GM18909 (cell line): ENCODE data around the gene SLC12A9.
"Not testable (repeated sequence)": the region's sequence is repeated elsewhere in the genome, so short reads cannot be mapped to it uniquely, and the experiment has no call there.

ENCODE experiments used
- ATAC-seq: cut with Tn5 transposase; IDR thresholded peaks from one replicate; pipeline ENCODE4 v1.9.1; 2021; ENCODE audit warnings: mild to moderate bottlenecking; ENCODE audit not compliant: unreplicated experiment, poor library complexity

Gene SLC12A9

DNA sequence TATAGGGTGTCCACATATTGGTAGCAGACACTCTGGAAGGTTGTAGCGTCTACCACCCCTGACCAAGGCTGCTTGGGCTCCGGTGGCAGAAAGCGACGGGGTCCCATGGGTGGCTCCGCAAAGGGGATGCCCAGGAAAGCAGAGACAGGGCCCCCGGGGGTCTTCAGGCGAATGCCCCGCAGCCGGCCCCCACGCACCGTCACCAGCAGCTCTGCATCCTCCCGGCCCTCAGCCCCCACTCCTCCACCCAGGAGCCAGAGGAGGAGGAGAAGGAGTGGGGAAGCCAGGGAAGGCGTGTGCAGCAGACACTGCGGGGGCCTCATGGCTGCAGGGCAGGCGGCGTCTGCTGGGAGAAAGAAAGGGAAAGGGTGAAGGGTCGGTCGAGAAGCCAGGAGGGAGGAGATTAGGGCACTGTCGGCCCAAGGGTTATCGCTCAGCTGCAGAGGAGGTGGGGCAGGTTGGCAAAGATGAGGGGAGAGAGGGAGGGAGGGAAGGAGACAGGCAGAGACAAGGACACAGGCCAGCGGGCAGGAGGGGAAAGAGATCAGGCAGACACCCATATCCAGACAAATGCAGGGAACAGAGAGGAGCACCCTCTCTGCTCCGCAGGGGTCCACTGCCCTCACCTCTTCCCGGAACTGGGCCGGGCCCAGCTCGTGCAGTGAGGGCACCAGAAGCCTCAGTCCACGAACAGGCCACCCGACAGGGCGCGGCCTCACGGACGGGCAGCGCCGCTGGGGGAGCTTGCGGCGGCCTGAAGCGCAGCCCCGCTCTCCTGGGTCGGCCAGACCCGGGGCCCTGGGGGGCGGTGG is 41.6 kb downstream of the SLC12A9 start:
- no peak for ATAC-seq

DNA sequence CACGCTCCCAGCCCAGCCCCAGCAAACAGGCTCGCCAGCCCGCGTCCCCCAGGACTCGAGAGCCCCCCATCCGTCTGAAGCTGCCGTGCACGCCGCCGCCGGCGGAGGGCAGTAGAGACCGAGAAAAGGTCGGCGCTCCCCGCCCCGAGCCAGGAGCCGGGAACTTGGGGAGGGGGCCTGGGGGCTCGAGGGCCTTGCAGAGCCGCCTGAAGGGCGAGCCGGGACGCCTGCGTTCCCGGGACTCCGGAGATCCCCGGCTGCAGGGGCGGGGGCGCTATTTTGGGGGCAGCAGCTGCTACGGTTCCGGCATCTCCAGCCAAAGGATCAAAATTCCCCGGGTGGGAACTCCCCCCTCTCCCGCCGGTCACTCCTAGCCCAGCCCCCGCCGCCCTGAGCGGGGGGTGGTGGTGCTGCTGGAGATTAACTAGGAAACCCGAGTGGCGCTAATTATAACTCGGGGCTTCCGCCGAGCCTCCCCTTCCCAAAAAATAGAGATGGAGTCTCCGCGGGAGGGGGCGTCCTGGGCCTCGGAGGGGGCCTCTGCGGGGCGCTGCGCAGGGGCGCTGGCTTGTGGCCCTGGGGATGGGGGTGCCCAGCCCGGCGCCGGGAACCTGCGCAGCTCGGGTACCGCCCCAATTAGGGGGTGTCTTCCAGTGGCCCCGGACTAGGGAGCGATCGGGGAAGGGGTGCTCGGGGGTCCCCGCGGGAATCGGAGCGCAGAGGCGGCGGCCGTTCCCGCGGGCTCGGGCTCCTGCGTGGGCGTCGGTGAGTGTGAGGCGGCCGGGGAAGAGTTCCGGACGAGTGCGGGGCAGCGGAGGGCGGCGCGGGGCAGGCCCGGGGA is 42.6 kb downstream of the SLC12A9 start:
- ATAC-seq, result no peak

DNA sequence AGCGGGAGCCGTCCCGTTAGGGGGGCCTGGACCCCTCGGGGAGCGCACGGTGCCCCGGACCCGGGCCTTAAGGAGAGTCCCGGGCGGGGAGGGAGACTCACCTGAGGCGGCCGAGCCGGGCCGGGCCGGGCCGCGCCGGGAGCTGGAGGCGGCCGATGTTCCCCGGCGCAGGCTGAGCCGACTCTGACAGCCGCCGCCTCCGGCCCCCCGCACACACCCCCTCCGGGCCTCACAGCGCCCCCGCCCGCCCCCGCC is 43.1 kb downstream of the SLC12A9 start, which contains the start of gene ACHE:
Gene ACHE, minus strand, starts transcription at position 188 of the 255 bp plus-strand sequence. CDS start 1,656 bp downstream, outside the sequence.
- no peak for ATAC-seq

DNA sequence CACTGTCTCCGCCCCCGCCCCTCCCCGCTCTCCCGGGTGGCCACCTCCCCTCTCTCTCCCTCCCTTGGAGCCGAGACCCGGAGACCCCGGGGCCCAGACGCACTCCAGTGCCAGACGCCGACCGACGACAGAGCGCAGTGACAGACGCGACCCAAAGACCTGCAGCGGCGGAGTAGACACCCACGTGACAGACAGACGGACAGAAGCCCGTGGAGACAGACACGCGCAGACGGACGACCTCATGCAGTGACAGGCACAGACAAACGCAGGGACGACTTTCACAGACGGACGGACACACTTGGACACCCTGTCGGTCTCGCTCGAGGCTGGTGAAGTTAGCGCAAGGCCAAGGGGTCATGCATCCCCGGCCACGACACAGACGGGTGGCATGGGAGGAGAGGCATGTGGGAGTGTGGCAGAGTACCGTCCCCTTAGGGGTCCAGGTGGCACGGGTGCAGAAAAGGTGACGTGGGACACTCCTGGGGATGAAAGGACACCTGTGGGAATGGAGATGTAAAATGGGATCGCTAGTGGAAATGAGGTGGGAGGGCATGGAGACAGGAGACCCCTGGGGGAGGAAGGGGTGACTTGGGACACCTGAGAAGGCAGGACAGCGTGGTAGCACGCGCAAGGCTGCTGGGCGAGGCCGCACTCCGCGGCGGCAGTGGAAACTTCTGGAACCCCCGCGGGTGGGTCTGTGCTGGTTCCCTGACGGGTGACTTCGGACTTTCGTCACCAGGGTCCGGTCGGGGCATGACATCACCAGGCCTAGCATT is 43.6 kb downstream of the SLC12A9 start:
- no peak for ATAC-seq

DNA sequence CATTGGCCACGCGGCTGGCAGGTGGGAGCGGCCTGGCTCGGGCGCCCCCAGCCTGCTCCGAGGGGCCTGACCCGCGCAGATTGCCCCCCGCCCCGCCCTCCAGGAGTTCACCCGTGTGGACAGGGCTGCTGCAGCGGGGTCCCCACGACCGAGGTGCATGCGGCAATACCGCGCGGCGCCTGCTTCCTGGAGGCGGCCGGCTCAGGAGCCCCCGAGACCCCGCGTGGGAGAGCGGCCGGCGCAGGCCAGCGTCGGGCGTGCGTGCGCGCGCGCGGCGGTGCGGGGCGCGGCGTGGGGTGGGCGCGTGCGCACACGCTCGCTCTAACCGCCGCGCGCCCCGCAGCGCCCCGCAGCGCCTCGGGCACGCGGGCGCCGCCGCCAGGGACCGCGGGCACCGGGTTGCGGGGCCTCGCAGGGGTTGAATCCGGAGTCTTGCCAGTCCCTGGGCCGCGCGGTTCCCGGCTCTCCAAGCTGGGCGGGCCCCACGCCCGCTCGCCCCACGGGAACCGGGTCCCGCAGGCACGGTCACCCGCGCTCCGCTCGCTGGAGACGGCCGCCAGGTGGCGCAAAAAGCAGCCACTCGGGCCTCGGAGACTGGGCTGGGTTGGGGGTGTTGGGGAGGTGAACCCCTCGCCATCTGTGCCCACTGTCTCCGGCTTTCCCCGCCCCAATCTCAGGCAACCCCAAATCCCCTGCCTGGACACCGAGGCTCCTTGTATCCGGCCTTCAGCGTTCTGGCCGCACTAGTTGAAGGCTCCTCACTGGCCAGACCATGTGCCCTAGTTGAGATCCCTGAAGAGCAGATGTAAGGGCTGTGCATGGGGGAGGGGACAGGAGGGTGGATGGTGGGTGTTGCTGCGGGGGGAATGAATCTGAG is 44.5 kb downstream of the SLC12A9 start:
- ATAC-seq, result no peak

DNA sequence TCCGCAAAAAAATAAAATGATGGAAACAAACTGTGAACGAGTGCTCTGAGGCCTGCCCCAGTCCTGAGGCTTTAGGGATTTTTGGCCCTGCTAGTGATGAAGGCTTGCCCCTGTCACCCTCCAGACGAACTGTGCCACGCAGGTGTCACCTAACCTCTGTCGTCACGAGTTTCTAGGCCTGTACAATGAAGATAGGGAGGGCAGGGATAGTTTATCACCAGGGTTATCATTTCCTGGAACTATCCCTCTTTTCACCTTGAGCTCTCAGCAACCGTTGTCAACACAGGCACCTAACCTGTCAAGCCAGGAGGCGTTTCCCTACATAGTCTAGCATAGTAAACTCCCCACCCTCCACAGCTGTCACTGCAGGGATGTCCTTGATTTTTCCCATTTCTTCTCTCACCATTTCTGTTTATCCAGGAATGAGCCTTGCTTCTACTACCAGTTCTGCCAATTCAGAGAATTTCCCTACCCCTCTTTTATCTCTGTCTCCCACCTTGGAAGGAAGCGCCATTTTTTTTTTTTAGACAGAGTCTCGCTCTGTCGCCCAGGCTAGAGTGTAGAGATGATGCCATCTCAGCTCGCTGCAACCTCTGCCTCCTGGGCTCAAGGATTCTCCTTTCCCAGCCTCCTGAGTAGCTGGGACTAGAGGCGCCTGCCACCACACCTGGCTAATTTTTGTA is 45.4 kb downstream of the SLC12A9 start:
- no peak for ATAC-seq

DNA sequence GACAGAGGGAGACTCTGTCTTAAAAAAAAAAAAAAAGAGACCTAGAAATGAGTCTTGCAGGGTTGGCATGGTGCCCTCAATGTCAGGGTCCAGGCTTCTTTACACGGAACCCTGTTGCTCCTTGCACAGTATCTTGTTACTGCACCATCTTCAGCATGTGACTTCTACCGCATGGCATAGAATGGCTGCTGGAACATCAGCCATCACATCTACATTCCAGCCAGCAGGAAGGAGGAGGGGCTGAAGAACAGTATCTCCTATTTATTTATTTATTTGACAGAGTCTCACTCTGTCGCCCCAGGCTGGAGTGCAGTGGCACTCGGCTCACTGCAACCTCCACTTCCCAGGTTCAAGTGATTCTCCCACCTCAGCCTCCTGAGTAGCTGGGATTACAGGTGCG is 46.9 kb downstream of the SLC12A9 start:
- no peak for ATAC-seq

DNA sequence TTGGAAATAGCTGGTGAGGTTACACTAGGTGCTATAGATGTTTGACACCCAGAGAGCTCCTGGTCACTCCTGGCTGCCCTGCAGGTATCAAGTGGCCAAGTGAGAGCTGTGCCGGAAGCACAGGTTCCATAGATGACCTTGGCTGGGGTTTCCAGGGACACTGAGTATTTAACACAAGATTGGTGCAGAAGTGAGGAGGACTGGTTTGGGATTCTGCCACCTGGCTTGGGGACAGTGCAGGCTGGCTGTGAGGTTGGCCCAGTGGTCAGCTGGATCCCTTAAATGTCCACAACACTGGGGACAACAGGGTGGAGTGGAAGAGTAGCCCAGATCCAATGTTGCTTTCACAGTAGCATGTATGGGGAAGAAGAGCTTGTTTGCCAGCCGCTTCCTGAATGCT is 48.5 kb downstream of the SLC12A9 start:
- no peak for ATAC-seq

DNA sequence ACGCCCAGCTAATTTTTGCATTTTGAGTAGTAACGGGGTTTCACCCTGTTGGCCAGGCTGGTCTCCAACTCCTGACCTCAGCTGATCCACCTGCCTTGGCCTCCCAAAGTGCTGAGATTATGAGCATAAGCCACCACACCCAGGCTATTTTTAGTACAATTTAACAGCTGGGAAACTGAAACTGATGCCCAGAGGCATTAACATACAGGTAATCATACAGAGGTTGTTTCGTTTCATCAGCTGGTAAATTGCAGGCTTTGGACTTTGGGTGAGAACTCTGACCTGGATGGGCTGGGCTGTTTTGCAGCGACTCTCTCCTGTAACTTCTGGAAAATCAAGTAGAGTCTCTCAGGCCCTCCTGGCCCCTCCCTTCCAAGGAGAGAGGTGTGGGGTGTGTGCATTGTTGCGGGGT is 49.4 kb downstream of the SLC12A9 start:
- no peak for ATAC-seq

DNA sequence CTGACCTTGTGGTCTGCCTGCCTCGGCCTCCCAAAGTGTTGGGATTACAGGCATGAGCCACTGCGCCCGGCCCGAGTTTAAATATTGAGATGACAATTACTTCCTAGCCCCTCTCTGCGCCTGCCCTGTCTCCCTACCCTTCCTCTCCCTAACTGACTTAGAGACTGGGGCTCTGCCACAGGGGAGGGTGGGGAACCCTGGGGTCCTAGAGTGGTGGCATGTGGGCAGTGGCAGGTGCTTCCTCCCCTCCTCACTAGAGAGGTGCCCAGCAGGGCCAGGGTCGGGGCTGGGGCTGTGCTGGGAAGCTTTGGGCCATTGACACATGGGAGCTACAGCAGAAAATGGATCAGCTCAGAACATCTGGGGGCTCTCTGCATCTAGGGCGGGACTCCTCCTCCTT is 50.1 kb downstream of the SLC12A9 start:
- ATAC-seq, result no peak

DNA sequence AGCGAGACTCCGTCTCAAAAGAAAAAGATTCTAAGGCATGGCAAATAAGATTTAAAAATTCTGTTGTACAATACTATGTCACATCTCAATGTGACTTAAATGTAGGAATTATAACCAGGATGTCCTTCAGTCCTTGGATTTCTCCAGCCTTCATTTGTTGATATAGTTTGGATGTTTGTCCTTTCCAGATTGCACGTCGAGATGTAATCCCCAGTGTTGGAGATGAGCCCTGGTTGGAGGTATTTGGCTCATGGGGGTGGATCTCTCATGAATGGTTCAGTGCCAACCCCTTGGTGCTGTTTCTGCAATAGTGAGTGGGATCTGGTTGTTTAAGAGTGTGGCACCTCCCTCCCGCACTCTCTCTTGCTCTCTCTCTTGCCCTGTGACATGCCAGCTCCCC is 56.0 kb downstream of the SLC12A9 start:
- ATAC-seq, result no peak

DNA sequence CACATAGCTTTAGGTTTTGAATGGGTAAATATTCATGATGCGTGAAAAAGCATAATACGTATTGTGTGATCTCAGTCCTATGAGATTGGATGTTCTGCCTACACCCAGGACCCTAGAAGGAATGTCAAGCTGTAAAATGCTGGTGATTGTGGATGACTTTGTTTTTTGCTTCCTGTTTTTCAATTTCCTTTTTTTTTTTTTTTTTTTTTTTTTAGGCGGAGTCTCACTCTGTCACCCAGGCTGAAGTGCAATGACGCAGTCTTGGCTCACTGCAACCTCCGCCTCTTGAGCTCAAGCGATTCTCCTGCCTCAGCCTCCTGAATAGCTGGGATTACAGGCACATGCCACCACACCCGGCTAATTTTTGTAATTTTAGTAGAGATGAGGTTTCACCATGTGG is 57.9 kb downstream of the SLC12A9 start:
- not testable (repeated sequence) for ATAC-seq

DNA sequence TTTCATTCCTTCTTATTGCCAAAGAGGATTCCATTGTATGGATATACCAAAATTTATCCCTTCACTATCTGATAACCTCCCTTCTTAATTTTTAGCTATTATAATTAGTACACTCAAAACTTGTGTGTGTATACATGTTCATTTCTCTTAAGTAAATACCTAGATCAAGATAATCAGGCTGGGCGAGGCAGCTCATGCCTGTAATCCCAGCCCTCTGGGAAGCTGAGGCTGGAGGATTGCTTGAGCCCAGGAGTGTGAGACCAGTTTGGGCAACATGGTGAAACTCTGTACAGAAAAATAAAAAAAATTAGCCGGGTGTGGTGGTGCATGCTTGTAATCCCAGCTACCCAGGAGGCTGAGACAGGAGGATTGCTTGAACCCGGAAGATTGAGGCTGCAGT is 59.0 kb downstream of the SLC12A9 start:
- ATAC-seq, result no peak

DNA sequence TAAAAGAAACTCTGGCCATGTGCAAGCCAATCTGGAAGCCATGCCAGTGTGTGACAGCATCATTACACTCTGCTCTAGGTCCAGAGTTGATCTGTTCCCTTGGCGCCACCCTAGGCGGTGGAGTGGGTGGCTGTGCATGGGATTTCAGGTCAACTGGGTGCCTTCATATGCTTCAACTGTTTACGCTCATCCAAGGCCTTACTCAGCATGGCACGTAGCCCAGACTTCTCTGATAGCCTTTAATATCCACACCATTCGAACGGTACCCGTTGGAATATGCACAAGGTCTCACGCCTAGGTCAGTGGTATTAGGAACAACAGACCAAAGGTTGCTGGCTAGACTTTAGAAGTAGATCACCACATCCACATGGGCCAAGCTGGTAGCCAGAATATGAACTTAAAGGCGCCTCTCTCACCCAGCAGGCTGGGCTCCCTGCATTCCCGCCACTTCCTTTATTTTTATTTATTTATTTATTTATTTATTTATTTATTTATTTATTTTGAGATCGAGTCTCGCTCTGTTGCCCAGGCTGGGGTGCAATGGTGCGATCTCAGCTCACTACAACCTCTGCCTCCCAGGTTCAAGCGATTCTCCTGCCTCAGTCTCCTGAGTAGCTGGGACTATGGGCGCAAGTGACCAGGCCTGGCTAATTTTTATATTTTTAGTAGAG is 61.8 kb downstream of the SLC12A9 start:
- ATAC-seq, result no peak

DNA sequence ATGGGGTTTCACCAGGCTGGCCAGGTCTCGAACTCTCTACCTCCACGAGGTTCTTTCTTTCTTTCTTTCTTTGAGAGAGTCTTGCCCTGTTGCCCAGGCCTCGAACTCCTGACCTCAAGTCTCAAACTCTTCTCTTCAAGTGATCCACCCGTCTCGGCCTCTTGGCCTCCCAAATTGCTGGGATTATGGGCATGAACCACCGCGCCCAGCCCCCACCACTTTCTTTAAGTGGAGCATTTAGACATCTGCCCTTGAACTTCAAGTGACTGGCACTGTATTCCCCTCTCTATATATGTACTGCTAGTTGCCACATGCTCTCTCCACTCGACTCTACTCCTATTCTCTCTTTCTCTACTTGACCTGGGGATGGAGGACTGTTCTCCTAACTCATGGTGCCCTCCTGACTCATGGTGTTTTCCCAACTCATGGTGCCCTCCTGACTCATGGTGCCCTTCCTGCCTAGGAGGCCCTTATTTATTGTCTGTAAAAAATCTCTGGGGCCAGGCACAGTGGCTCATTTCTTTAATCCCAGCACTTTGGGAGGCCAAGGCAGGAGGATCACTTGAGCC is 62.5 kb downstream of the SLC12A9 start:
- ATAC-seq, result no peak
